ENCODE results near the gene RAI1.

DNA sequence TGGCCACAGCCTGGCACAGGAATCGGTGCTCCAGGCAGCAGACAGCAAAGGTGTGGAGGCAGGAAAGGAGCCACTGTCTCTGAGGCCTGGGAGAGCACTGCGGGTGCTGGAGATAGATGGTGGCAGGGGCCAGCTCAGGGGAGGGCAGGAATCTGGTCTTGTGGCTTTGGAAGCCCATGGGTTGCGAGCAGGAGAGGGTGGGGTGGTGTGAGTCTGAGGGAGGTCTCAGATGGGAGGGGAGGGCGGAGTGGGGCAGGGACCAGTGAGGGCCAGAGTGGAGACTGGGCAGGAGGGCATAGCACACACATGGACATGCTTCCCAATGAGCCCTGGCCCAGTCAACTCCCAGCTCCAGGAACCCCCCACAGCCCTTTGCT is 85.5 kb downstream of the RAI1 start:
- no peak for TF ChIP-seq CTCF (IDR thresholded peaks at IDR 0.05 in 2 of 3, conservative IDR thresholded peaks at IDR 0.05 in 1 of 3; ENCODE audit: control insufficient read depth in 2 of 3, extremely low read depth in 1 of 3, insufficient read depth in 1 of 3, low read depth in 3 of 3, low read length in 3 of 3)
- TF ChIP-seq NRF1 (conservative IDR thresholded peaks at IDR 0.05; ENCODE audit: low read depth, low read length), result no peak
- TF ChIP-seq RCOR1 (conservative IDR thresholded peaks at IDR 0.05; ENCODE audit: low read depth, low read length), result no peak
- no peak for TF ChIP-seq SUZ12 (IDR thresholded peaks at IDR 0.05; ENCODE audit: unreplicated experiment)
- TF ChIP-seq NR2F1 (conservative IDR thresholded peaks at IDR 0.05), result no peak
- no peak for TF ChIP-seq RELB (IDR thresholded peaks at IDR 0.05; ENCODE audit: low read depth)
- no peak for TF ChIP-seq ETV6 (conservative IDR thresholded peaks at IDR 0.05 in 1 of 2, IDR thresholded peaks at IDR 0.05 in 1 of 2; ENCODE audit: borderline replicate concordance in 1 of 2, low read depth in 1 of 2)
- TF ChIP-seq TCF3 (IDR thresholded peaks at IDR 0.05; ENCODE audit: borderline replicate concordance, insufficient read depth, low read depth, low read length), result no peak
- TF ChIP-seq RBBP5 (conservative IDR thresholded peaks at IDR 0.05), result no peak
- no peak for TF ChIP-seq ZSCAN29 (IDR thresholded peaks at IDR 0.05)
- no peak for TF ChIP-seq HDAC6 (IDR thresholded peaks at IDR 0.05; ENCODE audit: unreplicated experiment)
- TF ChIP-seq IKZF1 (conservative IDR thresholded peaks at IDR 0.05), result no peak
- TF ChIP-seq ATF2 (IDR thresholded peaks at IDR 0.05; ENCODE audit: low read length), result no peak
- TF ChIP-seq RFX5 (IDR thresholded peaks at IDR 0.05; ENCODE audit: low read depth, low read length), result no peak
